Effector CD8-positive, alpha-beta T cell (primary cell): ENCODE results near the gene IFT81.
A peak's percentile ranks its signal among the peaks of the same experiment; 100 is the strongest.
"Not testable (repeated sequence)": the region's sequence is repeated elsewhere in the genome, so short reads cannot be mapped to it uniquely, and the experiment has no call there.

Experiments
- DNase-seq: peaks from one replicate; lab custom pipeline; 2025; lab: John Stamatoyannopoulos, UW
- total RNA-seq, 4 experiments: gene quantifications; one replicate each; lab custom pipeline; 2026; lab: John Stamatoyannopoulos, UW

IFT81 gene
- 4.9 to 9.6 (median 6.5) reads per million in 4 experiments for total RNA-seq

GRCh38 chr12:110124269-110124995 is at the start of gene IFT81:
Gene IFT81, plus strand, starts transcription at chr12:110124357. Its CDS starts 3,024 bp downstream, at chr12:110127381.
- peak; percentile 95 for DNase-seq

GRCh38 chr12:110075880-110076279 is 48.3 kb upstream of the IFT81 start:
- no peak for DNase-seq

- no peak for DNase-seq
Measured at GRCh38 chr12:110077800-110078199, 46.4 kb upstream of the IFT81 start.

GRCh38 chr12:110079477-110080400 is 44.4 kb upstream of the IFT81 start:
- DNase-seq = peak; percentile 50

- DNase-seq = no peak
Measured at GRCh38 chr12:110080410-110080809, 43.7 kb upstream of the IFT81 start.

GRCh38 chr12:110084314-110085015 is 39.7 kb upstream of the IFT81 start:
- no peak for DNase-seq

GRCh38 chr12:110088216-110088615 is 35.9 kb upstream of the IFT81 start:
- DNase-seq = not testable (repeated sequence)

- DNase-seq = no peak
Measured at GRCh38 chr12:110088936-110089335, 35.2 kb upstream of the IFT81 start.

- no peak for DNase-seq
Measured at GRCh38 chr12:110090266-110091135, 33.7 kb upstream of the IFT81 start.

- DNase-seq = no peak
Measured at GRCh38 chr12:110091136-110091711, 32.9 kb upstream of the IFT81 start.

- DNase-seq = no peak
Measured at GRCh38 chr12:110093631-110094311, 30.4 kb upstream of the IFT81 start.

GRCh38 chr12:110100315-110100970 is 23.7 kb upstream of the IFT81 start:
- peak; percentile 41 for DNase-seq

GRCh38 chr12:110102255-110102654 is 21.9 kb upstream of the IFT81 start:
- peak; percentile 9 for DNase-seq

- no peak for DNase-seq
Measured at GRCh38 chr12:110104188-110105094, 19.7 kb upstream of the IFT81 start.

- DNase-seq = no peak
Measured at GRCh38 chr12:110105159-110105558, 19.0 kb upstream of the IFT81 start.

GRCh38 chr12:110105986-110106385 is 18.2 kb upstream of the IFT81 start:
- no peak for DNase-seq

- no peak for DNase-seq
Measured at GRCh38 chr12:110107369-110108281, 16.5 kb upstream of the IFT81 start.
